GM18868 (cell line): ENCODE measurements around the gene NAV2.
"Not testable (repeated sequence)": the region's sequence is repeated elsewhere in the genome, so short reads cannot be mapped to it uniquely, and the experiment has no call there.

Experiments used
- ATAC-seq: cut with Tn5 transposase; IDR thresholded peaks from one replicate; pipeline ENCODE4 v1.9.1; 2021; ENCODE audit warnings: mild to moderate bottlenecking, moderate library complexity; ENCODE audit not compliant: unreplicated experiment

The NAV2 gene

DNA sequence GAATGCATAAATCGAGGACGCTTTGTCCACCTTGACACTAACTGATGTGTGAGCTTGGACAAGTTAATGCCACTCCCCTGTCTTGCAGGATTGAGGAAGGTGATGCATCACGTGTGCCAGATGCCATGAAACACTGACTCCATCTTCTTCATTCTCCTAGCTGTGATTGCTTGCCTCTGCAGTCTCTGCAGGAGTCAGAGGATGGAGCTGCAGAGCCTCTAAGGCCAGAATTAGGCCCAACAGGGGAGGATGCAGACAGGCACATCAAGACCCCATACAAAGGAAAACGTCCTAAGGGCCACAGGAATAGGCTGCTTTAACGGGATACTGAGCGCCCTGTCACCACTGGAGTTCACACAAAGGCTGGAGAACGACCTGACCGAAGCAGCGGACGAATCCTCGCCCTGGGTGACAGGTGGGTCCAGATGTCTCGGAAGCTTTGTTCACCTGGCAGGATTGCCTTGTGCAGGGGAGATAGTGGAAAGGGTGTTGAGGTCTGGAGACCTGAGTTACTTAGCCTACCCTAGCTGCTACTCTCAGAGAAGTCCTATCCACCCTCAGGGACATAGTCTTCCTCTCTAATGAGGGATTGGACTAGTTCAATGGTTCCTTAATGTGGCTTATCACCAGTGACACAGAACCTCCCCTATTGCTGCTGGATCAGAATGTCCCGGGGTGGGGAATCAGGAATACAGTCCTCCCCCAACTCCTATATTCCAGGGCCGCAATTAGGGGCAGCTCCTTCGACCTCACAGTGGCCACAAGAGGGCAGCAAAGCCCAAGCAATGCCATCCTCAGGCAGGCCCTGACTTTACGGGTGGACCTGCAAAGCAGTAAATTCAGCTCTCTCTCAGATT is 415.3 kb downstream of the NAV2 start:
- ATAC-seq, result peak; percentile 80

GRCh38 chr11:20128528-20128825 is 415.8 kb downstream of the NAV2 start:
- ATAC-seq, result not testable (repeated sequence)

DNA sequence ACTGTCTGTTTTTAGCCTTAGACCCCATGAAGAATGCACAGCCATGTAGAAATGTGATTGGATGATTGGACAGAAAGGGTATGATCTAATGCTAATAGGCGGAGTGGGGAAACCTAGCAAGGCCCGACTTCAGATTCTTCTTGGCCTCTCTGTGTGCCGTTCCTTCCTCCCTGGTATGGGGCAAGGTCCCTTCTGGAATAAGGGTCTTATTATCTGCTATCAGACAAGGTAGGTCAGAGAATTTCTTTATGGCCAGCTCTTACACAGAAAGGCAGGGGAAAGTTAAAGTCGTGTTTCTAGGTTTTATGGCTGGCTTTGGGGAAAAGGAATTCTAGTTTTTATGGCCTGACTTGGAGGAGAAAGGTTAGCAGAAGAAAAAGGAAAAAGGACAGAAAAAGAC is 417.0 kb downstream of the NAV2 start:
- no peak for ATAC-seq

DNA sequence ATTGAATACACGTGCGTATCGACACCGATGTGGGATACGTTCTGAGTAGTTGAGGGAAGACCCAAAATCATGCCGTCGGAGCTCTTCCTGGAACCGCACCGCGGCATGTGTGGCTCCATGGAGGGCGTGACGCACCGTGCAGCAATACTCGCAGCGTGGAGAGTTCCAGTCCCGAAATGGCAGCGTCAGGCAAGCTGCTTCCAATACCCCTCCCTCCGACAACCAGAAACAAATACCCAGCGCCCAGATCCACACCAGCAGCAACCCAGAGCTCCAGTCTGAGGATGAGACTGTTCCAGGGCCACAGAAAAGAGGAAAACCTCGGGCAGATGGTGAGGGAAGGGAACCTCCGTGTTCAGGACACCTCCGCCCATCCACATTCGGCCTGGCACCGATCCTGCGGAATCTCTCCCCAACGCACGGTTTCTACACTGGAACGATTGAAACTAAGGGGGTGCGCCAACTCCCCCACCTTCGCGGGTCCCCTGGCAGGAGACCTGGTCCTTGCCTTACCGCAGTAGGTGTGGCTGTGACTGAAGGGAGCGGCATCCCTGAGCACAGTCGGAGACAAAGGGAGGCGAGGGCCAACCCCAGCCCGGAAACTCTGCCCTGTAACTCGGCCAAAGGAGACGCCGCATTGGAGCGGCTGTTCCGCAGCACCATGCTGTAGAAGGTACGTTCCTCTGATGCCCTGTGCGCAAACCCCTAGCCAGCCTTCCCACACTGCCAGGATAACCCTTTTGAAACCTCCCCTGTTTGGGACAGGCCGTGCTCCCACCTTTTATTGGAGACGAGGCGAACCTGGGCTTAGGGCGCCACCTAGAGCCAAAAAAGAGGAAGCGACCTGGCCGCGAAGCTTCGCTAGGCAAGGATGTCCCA is 419.4 kb downstream of the NAV2 start:
- peak; percentile 49 for ATAC-seq

- no peak for ATAC-seq
Measured at GRCh38 chr11:20132667-20133039, 420.0 kb downstream of the NAV2 start.

DNA sequence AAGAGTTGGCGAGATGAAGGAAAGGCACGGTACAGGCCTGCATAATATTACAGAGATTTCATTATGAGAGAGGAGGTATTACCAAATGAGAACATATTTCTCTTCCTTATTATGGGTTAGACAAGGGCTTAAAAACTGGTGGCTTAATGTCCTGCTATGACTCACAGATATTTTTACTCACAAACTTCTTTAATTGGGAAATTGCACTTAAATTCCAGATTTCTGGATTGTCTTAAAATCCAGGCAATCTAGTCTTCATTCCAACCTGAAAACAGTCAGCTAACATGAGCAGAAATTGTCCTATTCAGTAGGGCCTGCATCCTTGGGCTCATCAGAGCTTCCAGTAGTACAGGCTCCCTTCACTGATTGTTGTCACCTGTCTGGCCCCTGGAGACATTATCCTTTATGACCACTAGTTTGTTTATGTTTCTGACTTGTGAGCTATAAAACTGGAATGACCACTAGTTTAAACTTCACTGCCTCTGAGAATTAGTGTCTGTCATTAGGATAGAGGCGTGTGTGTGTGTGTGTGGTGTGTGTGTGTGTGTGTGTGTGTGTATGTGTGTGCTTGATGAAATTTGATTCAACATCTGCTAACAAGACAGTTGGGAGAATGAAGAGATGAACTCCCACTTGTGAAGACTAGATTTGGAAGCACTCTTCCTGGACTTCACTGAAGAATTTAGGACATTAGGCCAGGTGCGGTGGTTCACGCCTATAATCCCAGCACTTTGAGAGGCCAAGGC is 422.5 kb downstream of the NAV2 start:
- ATAC-seq, result no peak

- ATAC-seq, result no peak
Measured at GRCh38 chr11:20137637-20138036, 425.0 kb downstream of the NAV2 start.

- no peak for ATAC-seq
Measured at GRCh38 chr11:20138707-20139106, 426.1 kb downstream of the NAV2 start.

GRCh38 chr11:20154381-20154780 is 441.7 kb downstream of the NAV2 start:
- no peak for ATAC-seq

DNA sequence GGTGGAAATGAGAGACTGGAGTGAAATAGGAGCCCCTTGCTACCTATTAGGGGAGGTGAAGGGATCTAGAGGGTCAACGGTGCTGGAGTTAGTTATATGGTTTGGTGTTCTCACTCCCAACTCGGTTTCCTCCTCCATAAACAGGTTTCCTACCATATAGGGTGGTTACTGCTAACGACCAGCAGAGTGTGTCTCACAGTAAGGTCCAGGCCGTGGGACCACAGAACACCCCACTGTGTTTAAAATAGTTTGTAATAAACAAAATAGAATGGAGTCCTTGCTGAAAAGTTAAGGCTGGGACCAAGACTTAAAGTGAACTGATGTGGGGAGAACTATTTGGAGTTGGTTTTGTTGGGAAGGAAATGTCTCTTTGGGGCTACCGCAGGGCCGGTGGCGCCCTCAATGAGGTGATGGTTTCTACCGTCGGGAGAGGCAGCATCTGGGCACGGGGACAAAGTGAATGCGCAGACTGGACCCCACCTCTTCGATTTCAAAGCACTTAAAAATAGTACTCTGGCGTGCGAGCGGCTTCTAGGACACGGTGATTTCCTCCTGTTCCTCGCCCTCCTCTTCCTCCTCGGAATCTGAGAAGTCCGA is 443.1 kb downstream of the NAV2 start:
- ATAC-seq, result no peak

GRCh38 chr11:20156280-20156875 is 443.7 kb downstream of the NAV2 start:
- ATAC-seq, result peak; percentile 52

- ATAC-seq, result peak; percentile 63
Measured at GRCh38 chr11:20156876-20157613, 444.4 kb downstream of the NAV2 start.

GRCh38 chr11:20157728-20158127 is 445.1 kb downstream of the NAV2 start:
- no peak for ATAC-seq

GRCh38 chr11:20158597-20159257 is 446.1 kb downstream of the NAV2 start:
- no peak for ATAC-seq

DNA sequence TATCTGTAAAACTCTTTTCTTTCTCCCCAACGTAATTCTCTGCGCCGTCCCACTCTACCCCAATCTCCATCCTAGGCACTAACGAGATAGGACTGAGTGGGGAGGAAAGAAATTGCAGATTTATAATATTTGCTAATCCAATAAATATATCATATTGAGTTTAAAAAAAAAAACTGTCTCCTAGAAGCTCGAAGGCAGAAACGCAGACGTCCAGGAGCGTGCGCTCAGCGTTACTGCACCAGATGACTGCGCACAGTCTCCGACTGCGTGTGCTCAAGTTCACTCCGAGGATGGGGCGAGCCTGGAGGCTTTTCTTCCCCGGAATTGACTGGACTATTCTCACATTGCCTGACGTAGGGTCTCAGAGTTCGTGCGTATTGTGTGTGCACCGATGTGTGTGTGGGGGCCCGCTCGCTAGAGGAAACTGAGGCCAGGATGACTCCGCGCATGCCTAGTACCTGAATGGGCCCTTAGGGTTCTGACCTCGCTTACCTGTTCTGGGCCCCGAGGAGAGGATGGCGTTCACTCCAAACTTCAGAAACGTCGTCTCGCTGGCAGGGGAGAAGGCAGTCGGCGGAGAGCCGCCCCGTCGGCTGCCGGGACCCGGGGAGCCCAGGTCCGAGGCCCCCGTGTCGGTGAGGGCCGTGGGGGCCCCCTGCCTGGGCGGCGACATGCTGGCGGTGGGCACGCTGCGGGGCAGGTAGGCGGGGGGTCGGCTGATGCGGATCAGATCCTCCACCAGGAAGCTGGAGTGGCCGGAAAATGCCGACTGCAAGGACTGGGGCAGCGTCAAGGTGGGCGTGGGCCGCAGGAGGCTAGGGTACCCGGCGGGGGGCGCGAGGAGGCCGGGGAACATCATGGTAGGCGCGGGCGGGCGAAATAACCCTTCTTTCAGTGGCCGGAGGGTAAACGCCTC is 447.1 kb downstream of the NAV2 start:
- ATAC-seq, result no peak

- no peak for ATAC-seq
Measured at GRCh38 chr11:20160425-20161229, 448.0 kb downstream of the NAV2 start, which contains the start of gene DBX1. Gene DBX1 (minus strand): TSS chr11:20160475. CDS start chr11:20160324, 151 bp downstream.

- no peak for ATAC-seq
Measured at GRCh38 chr11:20161230-20161918, 448.7 kb downstream of the NAV2 start.
